Activated gamma-delta T cell treated with Interleukin-2 at 50 U/mL for 16 hours (primary cell): ENCODE measurements around the gene EFHD2.
A peak's percentile ranks its signal among the peaks of the same experiment; 100 is the strongest.
"Not testable (repeated sequence)": the region's sequence is repeated elsewhere in the genome, so short reads cannot be mapped to it uniquely, and the experiment has no call there.

Experiments used
- DNase-seq: peaks from one replicate; pipeline ENCODE4 v3.0.0-alpha.2; 2020

The EFHD2 gene

DNA sequence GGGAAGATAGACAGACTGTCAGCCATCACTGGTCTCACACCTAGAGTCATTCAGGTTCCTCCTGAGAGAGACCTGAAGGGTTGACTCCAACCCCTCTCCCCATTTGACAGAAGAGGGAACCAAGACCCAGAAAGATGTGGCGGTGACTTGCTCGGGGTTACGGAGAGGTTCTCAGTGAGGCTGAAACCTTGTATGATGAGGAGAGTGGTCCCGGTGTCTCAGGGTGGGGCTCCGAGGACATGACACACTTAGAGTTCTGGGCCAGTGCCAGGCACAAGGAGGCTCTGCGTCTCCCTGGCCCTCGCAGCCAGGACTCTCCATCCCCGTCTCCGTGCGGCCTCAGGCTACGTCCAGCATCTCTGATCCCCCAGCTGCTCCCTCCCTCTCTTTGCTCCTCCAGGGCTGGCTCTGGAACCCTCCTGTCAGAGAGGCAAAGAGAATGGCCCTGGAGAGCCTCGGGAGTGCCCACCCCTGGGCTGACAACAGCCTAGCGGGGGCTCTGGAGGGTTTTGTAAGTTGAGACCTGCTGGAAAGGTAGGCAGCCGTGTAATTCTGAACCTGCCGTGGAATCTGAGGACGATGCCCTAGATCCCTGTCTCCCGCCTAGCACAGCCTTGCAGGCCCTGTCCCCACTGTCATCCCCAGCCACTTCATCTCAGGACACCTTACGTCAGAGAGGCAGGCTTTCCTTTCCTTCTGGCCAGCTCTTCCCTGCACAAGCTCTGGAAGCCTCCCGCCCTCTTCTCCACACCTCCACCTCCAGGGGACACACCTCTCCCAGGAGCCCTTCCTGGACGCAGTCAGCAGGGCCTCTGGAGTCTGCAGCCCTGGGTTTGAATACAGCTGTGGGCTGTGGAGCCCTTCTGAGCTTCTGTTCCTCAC lies 4.1 kb downstream of the EFHD2 start:
- no peak for DNase-seq

DNA sequence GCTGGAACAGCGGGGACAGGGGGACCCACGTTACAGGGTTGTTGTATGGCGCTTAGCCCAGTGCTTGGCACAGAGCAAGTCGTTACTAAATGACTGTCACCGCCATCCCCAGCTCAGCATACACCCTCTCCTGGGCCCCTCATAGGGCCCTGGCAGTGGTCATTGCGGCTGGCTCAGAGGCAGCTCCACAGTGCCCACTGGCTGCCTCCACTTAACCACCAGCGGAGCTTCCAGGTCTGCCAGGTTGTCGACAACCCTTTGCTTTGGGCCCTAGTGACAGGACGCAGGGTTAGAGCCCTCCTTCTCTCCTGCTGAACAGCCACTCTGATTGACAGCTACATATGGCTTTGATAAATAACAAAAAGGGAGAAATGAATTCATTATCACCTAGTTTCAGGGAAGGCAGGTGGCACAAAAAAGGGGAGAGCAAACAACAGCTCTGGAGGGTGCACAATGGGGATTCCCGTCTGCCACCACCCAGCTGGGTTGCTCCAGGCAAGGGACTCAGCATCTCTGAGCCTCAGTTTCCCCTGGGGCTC lies 4.8 kb downstream of the EFHD2 start:
- no peak for DNase-seq

DNA sequence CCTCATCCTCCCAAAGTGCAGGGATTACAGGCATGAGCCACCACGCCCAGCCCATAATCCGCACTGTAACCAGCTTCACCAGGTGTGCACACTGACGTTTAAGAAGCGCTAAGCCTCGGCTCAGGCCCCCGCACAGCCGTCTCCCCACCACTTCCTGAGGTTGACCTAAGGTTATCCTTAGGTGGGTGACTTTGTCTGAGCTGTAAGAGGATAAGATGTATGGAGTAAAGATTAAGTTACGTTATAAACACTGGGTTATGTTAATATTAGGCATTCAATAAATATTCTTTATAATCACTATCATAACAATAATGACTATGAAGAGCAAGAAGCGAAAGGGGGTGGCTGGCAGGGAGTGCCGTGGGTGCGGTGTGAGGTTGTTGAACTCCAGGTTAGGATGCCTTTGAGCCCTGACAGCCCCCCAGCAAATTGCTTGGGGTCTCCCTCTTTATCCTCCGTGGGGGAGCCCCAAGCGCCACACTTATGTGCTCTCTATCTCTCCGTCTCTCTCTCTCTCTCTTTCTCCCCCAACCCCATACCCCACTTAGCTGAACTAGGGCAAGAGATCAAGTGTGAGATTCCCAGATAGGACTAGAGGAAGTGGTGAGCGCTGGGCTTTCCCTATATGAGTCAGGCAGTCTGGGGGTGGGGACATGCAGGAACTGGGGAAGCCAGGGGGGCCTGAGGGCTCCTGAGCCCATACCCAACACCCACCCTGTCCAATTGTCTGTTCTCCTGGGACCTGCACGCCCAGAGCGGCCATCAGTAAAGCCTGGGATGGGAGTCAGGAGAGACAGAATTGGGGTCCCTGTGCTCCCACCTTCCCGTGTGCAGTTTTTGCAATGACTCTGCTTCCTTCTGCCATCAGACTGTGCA lies 7.6 kb downstream of the EFHD2 start:
- DNase-seq: peak; percentile 57

DNA sequence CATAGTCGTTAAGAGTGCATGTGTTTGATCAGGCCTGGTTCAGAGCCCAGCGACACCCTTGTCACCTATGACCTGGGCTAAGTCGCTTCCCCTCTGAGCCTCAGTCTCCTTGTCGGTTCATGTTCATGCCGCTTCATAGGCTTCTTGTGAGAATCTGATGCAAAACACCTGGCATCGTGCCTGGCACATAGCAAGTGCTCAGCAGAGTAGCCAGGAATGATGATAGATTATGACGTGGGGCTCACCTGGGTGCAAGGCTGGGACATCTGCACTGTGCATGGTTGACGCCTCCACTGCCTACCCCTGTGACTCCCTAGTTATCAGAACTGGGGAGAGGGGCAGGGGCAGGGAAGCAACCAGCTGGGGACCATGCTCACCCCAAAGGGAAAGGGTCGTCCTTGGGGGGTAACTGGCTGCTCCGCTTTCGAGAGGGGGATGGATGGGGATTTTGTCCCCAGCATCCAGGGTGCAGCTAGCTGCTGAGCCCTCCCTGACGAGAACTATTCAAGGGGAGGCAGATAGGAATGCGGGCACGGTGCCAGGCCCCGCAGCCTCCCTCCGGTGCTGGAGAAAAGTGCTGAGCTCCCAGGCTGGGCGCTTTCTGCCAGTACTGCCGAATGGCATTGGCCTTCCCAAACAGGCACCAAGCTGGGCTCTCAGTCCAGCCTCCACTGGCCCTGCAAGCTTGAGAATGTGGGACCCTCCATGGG lies 9.3 kb downstream of the EFHD2 start:
- no peak for DNase-seq

DNA sequence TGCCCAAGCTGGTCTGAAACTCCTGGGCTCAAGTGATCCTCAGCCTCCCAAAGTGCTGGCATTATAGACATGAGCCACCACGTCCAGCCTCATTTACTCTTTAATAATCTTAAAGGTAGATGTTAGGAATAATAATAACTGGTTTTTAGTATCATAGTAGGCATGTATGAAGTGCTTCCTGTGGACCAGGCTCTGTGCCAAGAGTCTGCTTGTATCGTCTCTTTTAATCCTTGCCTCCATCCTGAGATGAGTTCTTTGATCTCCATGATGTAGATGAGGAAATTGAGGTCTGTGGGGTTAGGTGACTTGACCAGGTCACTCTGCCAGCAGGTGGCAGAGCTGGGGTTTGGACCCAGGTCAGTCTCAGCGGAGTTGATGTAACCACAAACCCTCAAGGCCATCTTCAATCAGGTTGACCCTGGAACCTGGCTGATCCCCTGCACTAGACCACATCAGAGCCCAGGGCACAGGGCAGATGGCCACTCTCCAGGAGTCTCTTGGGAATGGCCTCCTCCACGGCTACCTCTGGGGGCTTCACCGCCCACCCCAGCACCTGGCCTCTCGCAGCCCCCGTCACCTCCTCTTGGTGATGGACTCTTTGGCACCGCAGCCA lies 11.3 kb downstream of the EFHD2 start:
- no peak for DNase-seq

DNA sequence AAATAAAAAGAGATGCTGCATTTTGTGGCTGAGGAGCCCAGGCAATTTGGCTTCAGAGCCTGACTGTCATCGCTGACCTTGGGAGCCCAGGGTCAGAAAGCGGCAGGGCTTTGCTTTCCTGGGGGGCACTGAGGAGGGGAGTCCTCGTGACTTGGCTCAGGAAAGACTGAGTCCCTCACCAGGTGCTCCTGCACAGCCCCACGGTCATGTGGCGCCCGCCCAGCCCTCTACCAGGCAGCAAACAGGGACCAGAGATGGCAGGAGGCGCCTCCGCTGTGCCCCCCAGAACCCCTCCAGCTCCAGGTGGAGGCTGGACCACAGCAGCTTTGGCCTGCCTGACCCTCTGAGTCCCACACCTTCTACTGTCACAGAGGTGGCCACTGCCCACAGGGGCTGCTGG lies 13.2 kb downstream of the EFHD2 start:
- no peak for DNase-seq

DNA sequence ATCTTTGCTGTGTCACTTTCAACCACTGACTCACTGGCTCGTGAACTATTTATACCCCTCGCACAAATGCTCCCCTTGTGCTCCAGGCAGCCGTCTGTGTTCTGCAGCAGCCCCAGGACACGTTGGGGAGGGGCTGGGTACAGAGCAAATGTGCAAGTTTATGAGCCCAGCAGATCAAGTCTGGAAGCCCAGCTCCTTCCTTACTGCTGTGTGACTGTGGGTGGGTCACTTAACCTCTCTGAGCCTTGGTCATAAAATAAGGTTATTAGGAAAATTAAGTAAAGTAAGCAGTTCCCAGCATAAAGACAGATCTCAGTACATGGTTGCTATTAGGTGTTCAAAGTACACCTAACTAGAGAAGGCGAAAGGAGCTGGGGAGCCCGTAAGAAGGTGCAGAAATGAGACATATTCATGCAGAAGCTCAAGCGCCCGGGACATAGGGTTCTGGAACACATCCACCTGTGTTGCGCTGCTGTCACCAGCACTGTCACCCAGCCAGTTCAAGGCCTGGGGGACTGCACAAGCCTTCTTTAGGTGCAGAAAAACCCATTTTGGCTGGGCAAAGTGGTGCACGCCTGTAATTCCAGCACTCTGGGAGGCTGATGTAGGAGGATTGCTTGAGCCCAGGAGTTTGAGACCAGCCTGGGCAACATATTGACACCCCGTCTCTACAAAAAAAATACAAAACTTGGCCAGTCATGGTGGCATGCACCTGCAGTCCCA lies 13.8 kb downstream of the EFHD2 start:
- no peak for DNase-seq

DNA sequence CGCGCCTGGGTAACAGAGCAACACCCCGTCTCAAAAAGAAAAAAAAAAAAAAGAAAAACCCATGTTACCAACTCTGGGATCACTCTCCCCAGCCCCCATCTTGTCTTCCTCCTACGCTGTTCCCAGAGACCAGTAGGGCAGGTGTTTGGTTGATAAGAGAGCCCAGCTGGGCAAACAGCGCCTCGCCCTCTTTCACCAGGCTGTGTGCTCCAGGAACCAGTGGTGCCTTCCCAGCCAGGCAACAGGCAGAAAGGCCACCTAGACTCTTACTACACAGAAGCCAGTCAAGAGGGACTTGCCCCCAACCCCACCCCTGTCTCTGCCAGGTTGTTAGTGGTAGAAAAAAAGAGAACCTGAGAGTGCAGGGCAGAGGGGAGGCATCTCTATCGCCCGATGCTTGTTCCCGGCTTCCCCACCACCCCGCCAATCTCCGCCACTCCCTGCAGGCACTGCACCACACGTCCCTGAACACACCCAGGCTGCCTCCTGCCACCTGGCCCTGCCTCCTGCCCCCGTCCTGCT lies 14.5 kb downstream of the EFHD2 start:
- DNase-seq: no peak

DNA sequence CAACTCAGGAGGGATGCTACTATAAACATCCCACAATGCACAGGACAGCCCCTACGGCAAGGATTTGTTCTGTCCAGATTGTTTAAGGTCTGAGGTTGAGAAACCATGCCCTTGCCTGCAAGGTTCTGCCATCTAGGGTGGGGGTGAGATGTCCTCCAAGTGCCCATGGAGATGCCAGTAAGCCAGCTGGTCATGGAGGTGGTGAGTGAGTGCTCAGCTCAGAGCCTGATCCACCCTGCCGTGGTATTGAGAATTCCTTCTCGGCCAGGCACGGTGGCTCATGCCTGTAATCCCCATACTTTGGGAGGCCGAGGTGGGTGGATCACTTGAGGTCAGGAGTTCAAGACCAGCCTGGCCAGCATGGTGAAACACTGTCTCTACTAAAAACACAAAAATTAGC lies 15.3 kb downstream of the EFHD2 start:
- DNase-seq: no peak

DNA sequence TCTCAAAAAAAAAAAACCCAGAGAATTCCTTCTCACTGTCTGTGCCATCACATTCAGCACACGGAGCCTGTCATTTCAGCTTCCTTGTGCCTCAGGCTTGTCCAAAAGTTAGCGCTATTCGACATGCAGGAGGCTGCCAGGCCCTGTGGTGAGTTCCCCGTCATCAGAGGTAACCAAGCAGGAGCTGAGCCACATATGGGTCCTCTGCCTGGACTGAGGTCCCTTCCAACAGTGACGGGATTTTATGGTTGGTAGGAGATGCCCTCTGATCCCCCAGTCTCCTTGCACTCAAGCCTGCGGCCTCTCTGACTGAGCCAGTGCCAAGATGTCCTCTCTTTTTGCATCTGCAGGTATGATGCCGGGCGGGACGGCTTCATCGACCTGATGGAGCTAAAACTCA lies 15.8 kb downstream of the EFHD2 start:
- DNase-seq: no peak

DNA sequence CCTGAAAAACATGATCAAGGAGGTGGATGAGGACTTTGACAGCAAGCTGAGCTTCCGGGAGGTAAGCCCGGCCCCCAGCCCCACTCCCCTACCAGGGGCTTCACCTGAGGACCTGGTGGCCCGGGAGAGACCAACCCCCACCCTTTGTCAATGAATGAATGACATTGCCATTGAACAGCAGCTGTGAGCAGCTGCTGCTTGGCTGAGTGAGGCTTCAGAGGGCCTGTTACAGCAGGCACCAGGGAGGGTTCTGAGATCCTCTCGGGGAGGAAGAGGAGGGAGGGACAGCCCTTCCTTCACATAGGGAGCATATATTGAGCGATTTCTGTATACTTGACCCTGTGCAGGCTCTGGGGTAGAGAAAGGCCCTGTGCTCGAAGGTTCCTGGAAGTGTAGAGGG lies 16.3 kb downstream of the EFHD2 start:
- DNase-seq: no peak

DNA sequence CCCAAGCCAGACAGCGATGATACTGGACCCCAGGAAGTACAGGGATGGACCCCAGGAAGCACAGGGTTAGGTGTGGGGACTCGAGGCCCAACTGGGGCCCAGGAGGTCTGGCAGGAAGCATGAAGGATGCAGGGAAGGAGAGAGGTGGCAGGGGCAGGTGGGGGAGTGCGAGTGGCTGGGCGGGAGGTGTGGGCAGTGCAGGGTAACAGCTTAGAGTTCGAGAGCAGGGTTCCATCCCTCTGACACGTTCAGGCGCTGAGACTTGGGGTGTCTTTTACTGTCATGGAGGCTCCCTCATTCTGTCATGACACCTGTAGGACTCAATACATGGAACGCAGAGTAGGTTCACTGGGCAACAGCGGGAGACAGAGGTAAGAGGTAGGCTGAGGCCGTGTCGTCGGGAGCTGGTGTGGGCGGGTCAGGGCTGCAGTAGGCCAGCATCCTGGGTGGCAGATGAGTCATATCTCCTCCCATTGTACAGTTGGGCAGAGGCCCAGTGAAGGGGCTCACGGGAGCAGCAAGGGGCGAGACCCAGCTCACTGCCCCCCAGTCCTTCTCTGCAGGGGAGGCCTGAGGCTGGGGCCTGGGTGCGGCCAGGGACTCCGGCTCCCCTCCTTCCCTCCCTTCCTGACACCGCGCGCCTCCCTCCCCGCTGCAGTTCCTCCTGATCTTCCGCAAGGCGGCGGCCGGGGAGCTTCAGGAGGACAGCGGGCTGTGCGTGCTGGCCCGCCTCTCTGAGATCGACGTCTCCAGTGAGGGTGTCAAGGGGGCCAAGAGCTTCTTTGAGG lies 17.0 kb downstream of the EFHD2 start:
- no peak for DNase-seq

DNA sequence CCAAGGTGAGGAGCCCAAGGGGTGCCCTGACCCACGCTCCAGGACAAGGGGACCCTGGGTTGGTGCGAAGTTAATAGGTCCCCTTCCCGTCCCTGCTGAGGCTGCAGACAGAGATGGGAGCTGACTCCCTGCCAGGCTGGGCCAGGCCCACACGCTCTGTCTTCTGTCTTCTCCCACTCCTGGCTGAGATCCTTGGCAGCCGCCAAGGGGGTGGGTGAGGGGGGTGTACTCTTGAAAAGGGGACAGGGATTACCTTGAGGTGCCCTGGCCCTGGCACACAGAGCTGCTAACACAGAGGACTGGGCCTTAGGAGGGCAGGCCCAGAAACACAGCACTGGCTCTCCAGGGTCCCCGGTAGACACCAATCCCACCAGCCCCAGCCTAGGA lies 17.6 kb downstream of the EFHD2 start:
- DNase-seq: no peak

DNA sequence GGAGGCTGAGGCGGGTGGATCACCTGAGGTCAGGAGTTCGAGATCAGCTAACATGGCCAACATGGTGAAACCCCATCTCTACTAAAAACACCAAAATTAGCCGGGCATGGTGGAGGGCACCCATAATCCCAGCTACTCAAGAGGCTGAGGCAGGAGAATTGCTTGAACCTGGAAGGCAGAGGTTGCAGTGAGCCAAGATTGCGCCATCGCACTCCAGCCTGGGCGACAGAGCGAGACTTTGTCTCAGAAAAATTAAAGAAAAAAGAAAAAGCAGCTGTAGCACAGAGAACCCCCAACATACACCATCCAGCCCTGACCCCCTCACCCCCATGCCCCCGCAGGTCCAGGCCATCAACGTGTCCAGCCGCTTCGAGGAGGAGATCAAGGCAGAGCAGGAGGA lies 18.6 kb downstream of the EFHD2 start:
- not testable (repeated sequence) for DNase-seq

DNA sequence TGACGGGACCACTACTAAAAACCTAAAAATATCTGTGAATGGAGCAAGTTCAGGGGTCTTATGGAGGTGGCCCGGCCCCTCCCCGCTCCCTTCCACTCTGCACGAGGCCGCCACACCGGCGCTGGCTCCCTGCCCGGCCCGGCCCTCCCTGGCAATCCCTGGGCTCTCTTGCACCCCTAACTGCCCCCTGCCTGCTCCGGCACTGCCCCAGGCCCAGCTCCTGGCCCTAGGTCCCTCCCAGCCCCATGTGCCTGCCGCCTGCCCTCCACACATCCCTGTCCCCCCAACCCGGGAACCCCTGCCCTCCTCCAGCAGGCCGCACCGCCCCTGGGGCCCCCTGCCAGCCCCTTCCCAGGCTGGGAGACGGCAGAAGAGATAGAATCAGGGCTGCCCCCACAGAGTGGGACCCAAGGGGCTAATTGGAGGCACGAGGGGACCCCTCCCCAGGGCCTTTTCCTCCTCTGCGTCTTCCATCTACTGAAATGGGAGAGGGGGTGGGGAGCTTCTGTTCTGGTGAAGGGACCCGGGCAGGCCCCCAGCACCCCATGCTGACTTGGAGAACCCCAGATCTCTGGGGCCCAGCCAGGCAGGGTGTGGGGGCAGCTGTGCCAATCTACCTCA lies 19.2 kb downstream of the EFHD2 start:
- no peak for DNase-seq

DNA sequence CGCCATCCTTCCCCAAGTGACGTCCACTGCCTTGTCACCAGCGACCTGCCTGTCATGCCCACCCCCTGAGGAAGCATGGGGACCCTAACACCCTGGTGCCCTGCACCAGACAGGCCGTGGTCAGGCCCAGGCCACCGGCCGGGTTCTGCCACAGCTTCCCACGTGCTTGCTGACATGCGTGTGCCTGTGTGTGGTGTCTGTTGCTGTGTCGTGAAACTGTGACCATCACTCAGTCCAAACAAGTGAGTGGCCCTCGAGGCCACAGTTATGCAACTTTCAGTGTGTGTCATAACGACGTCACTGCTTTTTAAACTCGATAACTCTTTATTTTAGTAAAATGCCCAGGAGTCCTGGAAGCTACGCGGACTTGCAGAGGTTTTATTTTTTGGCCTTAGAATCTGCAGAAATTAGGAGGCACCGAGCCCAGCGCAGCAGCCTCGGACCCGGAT lies 20.0 kb downstream of the EFHD2 start:
- DNase-seq: no peak

DNA sequence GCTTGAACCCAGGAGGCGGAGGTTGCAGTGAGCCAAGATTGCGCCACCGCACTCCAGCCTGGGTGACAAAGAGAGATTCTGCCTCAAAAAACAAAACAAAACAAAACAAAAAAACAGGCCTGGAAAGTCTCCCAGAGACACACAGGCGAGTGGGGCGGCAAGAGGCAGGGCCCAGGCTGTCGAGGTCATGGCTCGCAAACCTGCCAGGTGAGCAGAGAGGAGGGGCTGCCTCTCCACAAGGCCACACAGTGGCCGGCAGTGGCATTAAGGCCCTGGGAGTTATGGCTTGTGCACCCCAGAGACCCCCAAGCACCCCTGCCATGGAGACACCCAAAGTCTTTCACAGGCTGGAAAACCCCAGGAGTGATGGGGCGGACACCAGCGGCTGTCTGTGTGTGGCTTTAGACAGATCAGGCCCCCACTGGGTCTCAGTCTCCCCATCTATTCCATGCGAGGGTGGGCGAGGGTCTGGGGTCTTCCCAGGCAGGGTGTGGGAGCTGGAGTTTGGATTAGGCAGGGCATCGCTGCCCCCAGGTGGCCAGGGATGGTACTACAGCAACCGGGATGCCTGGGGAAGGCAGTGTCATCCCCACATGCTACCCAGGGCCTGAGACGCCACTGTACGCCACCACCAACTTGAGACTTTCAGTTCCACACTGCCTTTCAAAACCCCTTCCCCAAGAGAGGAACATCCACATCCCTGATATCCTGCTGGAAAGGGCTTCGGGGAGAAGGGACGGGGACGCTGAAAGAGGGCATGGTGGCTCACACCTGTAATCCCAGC lies 21.3 kb downstream of the EFHD2 start:
- DNase-seq: peak; percentile 73

DNA sequence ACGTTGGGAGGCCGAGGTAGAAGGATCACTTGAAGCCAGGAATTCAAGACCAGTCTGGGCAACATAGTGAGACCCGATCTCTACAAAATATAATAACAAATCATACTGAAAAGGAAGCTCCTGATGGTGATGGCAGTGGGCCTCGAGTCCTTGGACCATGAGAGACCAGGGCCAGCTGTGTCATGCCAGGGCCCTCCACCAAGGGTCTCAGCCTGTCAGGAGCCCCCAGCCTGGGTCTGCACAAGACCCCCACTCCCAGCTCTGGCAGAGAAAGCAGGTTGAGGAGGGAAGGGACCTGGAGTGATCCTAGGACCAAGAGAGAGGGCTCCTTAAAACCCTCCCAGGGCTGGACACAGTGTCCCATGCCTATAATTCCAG lies 21.9 kb downstream of the EFHD2 start:
- DNase-seq: no peak

DNA sequence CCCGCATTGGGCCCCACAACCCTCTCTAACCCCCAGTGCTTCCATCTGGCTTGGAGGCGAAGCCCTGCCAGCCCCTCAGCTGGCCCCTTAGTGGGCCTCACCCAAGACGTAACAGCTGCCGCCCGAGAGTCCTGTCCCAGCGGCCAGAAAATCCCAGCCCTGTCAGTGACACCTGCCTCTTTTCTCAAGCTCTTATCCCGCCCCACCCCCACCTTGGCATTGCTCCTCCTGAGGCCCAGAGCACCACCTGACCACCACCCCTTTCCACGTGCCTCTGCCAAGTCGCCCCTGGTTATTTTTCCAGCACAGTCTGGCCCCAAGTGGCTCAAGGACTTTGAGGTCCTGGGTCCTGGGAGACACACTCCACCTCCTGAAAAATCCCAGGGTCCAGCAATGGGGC lies 22.6 kb downstream of the EFHD2 start:
- no peak for DNase-seq

DNA sequence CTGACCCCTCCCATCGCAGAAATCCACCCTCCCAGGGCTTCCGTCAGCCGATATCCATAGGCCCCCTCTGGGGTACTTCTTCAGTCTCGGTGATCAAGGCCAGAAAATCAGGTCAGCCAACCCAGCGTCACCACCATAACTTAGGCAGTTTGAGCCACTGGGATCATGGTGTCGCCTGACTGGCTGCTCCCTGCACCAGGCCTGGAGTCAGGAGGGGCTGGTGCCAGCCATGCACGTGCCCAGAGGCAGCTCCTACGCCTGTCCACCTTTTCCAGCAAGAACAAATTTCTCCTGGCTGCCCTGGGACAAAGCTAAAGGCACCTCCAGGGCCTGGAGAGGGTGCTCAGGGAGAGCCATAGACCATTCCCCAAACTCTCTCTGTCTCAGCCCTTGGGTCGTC lies 23.8 kb downstream of the EFHD2 start:
- DNase-seq: no peak
